Left ventricle myocardium inferior (tissue), 1 donor: ENCODE measurements around the gene HARBI1. TPM values are rescaled to one million over a fixed set of nuclear protein-coding genes. Genes with fewer than 3 reads are reported as not detected.

ENCODE experiments used
- DNase-seq: peaks from one replicate; pipeline ENCODE4 v3.0.0-alpha.2; 2020
- H3K27ac ChIP-seq: fragments of 200-600 bp; replicated peaks from 2 replicates; pipeline ENCODE4 v1.8.0; 2021
- H3K27me3 ChIP-seq: fragments of 200-600 bp; 2 replicates; pipeline ENCODE4 v1.8.0; 2021; ENCODE audit warnings: low read depth
- H3K36me3 ChIP-seq: fragments of 200-600 bp; 2 replicates; pipeline ENCODE4 v1.8.0; 2021
- H3K4me1 ChIP-seq: fragments of 200-600 bp; 2 replicates; pipeline ENCODE4 v1.8.0; 2021
- H3K4me3 ChIP-seq: fragments of 200-600 bp; 2 replicates; pipeline ENCODE4 v1.8.0; 2021; ENCODE audit warnings: mild to moderate bottlenecking, moderate library complexity
- H3K9me3 ChIP-seq: fragments of 200-600 bp; replicated peaks from 2 replicates; pipeline ENCODE4 v1.8.0; 2021
- intact Hi-C: fragments of 100-400 bp; cut with micrococcal nuclease; formaldehyde crosslinking; loops from one replicate; pipeline ENCODE4 v1.11.0; 2022
- total RNA-seq: library from RNA; stranded (reverse); fragmentation: NEBNext Ultra II Directional; extraction: Animal tissue kit (Norgen Biotek cat#: 25700); gene quantifications from one replicate; pipeline ENCODE4 v1.2.1, GENCODE V29; 2021
- TF ChIP-seq, protein P1 (sequence below): fragments of 200-600 bp; IDR thresholded peaks from 2 replicates; pipeline ENCODE4 v1.8.0; 2021; ENCODE audit warnings: antibody characterized with exemption, mild to moderate bottlenecking, borderline replicate concordance
- donor health status: DM: no; HTN: yes; CAD: no; lungs with severe emphysema.

HARBI1 gene
- total RNA-seq, 1 donor from 2014 or later, result 4.8 TPM

DNA sequence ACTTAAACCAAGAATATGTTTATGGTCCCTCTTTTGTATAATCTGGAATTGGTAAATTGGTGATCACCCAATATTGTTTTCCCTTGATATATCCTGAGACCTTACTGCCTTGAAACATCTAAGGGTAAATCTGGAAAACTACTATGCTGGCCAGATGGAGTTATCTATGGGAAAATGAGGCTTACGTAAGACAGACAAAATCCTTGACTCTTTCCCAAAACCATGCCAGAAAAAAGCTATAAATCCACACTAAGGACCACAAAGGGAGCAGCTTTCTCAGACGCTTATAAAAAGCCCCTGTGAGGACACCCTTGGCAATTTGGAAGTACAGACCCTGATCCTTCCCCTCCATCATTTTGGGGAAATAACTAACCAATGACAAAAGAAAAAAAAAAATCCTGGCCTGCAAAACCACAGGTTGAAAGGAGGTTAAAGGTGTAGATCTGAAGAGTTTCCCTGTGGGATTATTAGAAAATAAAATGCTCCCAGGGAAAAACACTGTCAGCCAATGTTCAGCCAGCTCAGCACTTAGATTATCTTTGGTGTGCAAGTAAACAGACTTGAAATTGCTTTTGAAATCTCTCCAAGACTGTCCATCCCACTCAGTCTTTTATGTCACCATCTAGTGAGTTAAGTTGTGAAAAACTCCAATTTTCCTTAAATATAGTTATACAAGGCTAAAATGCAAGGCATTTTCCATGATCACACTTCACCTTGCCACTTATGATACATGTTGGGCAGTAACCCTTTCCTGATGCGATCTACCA lies 16.6 kb downstream of the HARBI1 start:
- intact Hi-C loops, result no loop called here
- no peak overlapping the region for H3K4me3 ChIP-seq
- H3K36me3 ChIP-seq, result peaks cover 9% of the 10 kb centered on the region
- peaks cover 16% of the 10 kb centered on the region for H3K4me1 ChIP-seq
- peak overlapping the region; percentile 64 for H3K27ac ChIP-seq
- TF ChIP-seq, protein P1, sequence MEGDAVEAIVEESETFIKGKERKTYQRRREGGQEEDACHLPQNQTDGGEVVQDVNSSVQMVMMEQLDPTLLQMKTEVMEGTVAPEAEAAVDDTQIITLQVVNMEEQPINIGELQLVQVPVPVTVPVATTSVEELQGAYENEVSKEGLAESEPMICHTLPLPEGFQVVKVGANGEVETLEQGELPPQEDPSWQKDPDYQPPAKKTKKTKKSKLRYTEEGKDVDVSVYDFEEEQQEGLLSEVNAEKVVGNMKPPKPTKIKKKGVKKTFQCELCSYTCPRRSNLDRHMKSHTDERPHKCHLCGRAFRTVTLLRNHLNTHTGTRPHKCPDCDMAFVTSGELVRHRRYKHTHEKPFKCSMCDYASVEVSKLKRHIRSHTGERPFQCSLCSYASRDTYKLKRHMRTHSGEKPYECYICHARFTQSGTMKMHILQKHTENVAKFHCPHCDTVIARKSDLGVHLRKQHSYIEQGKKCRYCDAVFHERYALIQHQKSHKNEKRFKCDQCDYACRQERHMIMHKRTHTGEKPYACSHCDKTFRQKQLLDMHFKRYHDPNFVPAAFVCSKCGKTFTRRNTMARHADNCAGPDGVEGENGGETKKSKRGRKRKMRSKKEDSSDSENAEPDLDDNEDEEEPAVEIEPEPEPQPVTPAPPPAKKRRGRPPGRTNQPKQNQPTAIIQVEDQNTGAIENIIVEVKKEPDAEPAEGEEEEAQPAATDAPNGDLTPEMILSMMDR, result no peak
- no peaks in the 10 kb centered on the region for H3K9me3 ChIP-seq
- no peaks in the 10 kb centered on the region for H3K27me3 ChIP-seq
- DNase-seq, result no peak

DNA sequence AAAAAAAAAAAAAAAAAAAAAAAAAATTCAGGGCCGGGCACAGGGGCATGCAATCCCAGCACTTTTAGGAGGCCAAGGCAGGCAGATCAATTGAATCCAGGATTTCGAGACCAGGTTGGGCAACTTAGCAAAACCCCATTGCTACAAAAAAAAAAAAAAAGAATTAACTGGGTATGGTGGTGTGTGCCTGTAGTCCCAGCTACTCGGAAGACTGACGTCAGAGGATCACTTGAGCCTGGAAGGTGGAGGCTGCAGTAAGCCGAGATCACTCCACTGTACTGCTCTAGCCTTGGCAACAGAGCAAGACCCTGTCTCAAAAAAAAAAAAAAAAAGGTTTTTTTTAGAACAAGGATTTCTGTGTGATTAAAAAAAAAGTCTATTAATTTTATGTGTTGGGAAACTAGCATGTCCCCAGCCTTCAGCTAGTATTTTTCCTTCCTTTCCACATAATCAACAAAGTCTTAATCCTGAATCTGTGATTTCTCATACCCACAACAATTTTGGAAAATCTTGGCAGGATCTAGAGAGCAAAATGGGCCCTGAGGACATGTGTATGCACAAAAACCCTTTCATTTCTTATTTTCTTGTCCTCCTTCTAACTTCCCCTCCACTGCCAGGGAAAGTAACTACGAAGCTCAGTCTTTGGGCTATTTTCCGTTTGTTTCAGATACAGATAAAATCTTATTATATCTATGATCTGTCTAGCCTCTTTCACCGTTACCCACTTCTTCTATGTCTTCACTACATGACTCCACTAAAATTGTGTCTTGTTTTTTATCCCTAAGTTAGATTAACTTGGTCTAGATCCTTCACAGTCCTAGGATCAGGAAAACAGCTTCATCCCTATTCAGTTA lies 17.5 kb downstream of the HARBI1 start:
- no peak overlapping the region for H3K4me3 ChIP-seq
- H3K9me3 ChIP-seq, result no peaks in the 10 kb centered on the region
- H3K36me3 ChIP-seq, result peaks cover 9% of the 10 kb centered on the region
- H3K27ac ChIP-seq, result peak overlapping the region; percentile 64
- no peak for DNase-seq
- intact Hi-C loops, result no loop called here
- TF ChIP-seq, protein P1, result no peak
- H3K4me1 ChIP-seq, result peaks cover 18% of the 10 kb centered on the region
- H3K27me3 ChIP-seq, result no peaks in the 10 kb centered on the region

DNA sequence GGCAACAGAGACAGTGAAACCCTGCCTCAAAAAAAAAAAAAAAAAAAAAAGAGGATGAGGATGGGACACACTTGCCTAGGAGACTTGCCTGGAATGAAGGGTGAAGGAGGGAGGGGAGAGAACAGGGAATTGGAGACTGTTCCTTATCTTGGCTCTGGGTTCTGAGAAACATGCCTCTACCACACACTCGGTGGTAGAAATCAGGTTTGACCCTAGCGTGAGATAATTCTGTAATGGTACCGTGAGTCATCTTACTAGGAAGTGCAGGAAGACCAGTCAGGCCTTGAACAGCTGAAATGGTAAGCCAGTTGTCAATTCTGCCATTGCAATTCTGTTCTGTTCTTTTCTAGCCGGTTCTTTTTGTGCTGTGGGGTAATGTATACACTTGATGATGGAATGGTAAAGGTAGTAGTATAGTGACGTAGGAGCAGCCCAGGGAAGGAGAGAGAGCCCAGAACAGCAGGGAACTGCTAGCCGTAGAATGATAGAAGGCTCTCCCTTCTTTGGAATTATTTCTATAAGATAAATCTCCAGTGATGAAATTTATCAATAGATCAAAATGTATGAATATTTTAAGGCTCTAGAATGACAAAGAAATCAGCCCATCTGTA lies 19.3 kb downstream of the HARBI1 start:
- intact Hi-C loops, result no loop called here
- Histone ChIP-seq H3K9me3 (no peaks in the 10 kb centered on the region), H3K27ac (no peak overlapping the region), H3K4me3 (no peak overlapping the region), H3K36me3 (no peaks in the 10 kb centered on the region), H3K4me1 (peaks cover 35% of the 10 kb centered on the region), H3K27me3 (no peaks in the 10 kb centered on the region)
- no peak for DNase-seq
- TF ChIP-seq, protein P1, result no peak

DNA sequence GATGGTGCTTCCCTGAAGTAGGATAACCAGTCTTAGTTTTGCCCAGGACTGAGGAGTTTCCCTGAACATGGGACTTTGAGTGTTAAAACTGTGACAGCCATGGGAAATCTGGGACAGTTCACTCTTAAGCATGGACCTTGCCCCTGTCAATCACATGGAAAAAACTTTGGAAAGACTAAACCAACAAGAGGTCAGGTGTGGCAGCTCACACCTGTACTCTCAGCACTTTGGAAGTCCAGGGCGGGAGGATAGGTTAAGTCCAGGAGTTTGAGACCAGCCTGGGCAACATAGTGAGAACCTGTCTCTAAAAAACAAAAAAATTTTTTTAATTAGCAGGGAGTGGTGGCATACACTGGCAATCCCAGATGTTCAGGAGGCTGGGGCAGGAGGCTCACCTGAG lies 19.9 kb downstream of the HARBI1 start:
- peaks cover 40% of the 10 kb centered on the region for H3K4me1 ChIP-seq
- no peaks in the 10 kb centered on the region for H3K9me3 ChIP-seq
- H3K27me3 ChIP-seq, result no peaks in the 10 kb centered on the region
- no peak for DNase-seq
- TF ChIP-seq, protein P1, result no peak
- H3K4me3 ChIP-seq, result no peak overlapping the region
- intact Hi-C loops, result no loop called here
- H3K36me3 ChIP-seq, result no peaks in the 10 kb centered on the region
- no peak overlapping the region for H3K27ac ChIP-seq

GRCh38 chr11:46594785-46595184 lies 22.2 kb downstream of the HARBI1 start:
- Histone ChIP-seq H3K27ac (peak overlapping the region; percentile 87), H3K9me3 (no peaks in the 10 kb centered on the region), H3K27me3 (no peaks in the 10 kb centered on the region), H3K4me1 (peaks cover 48% of the 10 kb centered on the region), H3K4me3 (peak overlapping the region; percentile 94), H3K36me3 (no peaks in the 10 kb centered on the region)
- no peak for DNase-seq
- intact Hi-C loops, result no loop called here
- TF ChIP-seq, protein P1, result no peak
